Stimulated activated CD4-positive, alpha-beta T cell treated with anti-CD3 and anti-CD28 coated beads, Interleukin-12 subunit alpha, Interleukin-12 subunit beta, amount 100 ng/mL, for 24 hours (primary cell): Measurements from ENCODE around the gene AP5M1.
"Not testable (repeated sequence)": the region's sequence is repeated elsewhere in the genome, so short reads cannot be mapped to it uniquely, and the experiment has no call there.

Experiments
- DNase-seq, 2 experiments: peaks; one replicate each; pipeline ENCODE4 v3.0.0-alpha.2; 2020; ENCODE audit warnings: low read depth in 2 of 2

Gene AP5M1

GRCh38 chr14:57291692-57292647 lies 23.2 kb downstream of the AP5M1 start:
- no peak for DNase-seq

DNA sequence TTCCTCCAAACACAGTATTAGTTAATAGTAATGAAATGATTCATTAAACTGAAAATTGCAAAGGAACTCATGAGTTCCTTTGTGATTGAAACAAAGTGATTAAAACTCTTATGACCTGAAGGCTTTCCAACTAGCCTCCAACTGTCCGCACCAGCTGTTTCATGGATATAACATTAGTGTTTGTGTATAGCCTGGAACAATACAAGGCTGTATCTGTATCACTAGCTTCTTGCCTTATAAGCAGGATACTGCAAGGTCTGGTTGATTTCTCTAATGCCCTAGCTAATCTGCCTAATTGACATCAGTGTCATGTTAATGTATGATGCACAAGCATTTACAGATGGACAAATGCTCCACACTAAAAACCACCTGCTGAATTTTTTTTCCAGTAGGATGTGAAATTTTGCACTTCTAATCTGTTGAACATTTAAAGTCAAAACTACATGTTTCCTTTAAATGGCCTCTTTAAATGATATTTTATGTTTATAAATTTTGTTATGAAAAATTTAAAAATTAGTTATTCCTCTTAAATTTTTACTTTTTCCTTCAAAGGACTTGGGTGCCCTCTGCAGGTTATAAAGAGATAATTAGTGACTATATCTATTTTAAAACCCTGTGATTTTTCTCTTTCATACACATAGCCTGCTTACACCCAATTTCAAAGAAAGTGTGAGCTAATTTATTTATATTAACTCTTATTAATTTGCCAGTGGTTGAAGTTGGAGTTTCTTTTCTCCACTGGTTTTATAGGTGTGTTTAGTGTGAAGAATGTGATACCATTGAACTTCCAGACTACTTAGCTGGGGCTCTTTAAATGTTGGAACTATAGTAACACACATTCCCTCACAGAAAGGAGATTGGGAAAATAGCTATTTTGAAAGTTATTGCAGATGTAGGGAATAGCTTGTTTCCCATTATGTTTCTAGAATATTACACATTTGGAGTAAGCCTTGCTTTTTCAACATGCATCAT lies 25.4 kb downstream of the AP5M1 start:
- DNase-seq = no peak

- no peak for DNase-seq
These were observed 26.5 kb downstream of the AP5M1 start for GRCh38 chr14:57295239-57295638.

DNA sequence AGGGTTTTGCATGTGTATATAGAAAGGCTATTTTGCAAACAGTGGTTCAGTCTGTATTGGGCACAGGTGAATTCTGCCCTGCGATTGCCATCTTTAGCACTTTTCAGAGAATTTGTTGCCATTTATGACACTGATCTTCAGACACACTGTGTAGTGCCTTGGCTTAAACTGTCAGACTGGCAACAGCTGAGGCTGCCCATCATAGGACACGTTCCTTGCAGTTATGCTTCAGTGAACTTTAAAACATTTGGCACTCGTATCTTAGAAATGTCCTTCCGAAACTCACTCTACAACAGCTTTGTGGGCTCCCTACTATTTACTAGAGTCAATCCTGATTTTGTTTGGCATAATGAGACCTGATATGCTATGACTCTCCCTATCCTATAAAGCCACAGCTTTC lies 29.1 kb downstream of the AP5M1 start:
- DNase-seq = no peak

DNA sequence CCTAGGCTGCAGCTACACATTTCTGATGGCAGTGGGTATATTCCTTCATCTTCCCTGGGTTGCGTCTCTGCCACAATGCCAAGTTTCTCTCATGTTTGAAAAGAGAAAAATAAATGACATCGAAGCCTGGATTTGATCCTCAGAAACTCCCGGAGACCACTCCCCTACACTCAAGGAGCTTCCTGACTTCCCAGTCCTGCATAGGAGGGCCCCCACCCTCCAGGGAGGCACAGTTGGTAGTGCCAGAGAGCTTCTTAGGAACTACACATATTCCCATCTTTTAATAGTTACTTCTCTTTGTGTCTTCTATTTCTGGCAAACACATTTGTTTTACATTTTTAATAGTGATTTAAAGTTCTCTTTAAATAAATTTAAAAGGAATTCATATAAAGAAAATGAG lies 30.7 kb downstream of the AP5M1 start:
- no peak for DNase-seq

- DNase-seq = no peak
These were observed 34.1 kb downstream of the AP5M1 start for GRCh38 chr14:57302883-57303282.

DNA sequence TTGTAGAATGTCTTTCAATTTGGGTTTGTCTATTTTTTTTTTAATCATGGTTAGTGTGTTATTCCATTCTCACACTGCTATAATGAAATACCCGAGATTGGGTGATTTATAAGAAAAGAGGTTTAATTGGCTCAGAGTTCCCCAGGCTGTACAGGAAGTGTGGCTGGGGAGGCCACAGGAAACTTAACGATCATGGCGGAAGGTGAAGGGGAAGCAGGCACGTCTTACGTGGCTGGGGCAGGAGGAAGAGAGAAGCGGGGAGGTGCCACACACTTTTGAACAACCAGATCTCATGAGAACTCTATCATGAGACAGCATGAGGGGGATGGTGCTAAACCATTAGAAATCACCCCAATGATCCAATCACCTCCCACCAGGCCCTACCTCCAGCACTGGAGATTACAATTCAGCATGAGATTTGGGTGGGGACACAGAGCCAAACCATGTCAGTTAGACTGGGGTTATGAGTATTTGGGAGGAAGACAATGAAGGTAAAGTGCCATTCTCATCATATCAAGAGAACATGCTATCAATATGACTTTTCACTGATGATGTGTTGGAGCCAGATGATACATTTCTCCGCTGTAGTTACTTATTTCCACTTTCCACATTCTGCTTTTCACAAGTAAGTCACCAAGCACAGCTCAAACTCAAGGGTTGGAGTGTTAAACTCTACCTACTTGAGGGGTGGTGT lies 45.8 kb downstream of the AP5M1 start:
- no peak for DNase-seq

- DNase-seq = peak; percentile 29 to 68
These were observed 48.6 kb downstream of the AP5M1 start for GRCh38 chr14:57317248-57317833.

DNA sequence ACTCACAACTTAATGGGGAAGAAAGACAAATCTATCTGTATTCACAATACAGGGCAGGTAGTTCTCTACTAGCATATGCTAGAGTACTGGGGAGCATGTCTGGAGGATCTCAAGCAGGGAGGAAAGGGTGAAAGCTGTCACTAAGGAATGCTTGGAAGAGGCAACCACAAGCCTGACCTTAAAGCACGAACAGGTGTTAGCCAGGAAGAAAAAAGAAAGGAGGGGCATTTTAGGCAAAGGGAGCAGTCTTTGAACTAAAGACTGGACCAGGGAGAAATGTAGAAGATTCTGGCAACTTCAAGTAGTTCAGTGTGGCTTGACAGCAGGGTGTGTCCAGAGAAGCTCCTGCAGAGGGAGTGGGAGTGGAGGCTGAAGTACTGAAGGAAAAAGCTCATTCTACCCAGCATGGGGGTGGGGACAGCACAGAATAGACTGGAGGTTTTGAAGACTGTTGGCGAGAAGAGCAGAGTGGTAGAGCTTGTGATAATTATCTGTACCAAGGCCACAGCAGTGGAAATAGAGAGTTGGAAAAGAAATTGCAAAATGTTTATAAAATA lies 50.9 kb downstream of the AP5M1 start:
- DNase-seq = no peak

GRCh38 chr14:57323721-57324120 lies 55.0 kb downstream of the AP5M1 start:
- no peak for DNase-seq

DNA sequence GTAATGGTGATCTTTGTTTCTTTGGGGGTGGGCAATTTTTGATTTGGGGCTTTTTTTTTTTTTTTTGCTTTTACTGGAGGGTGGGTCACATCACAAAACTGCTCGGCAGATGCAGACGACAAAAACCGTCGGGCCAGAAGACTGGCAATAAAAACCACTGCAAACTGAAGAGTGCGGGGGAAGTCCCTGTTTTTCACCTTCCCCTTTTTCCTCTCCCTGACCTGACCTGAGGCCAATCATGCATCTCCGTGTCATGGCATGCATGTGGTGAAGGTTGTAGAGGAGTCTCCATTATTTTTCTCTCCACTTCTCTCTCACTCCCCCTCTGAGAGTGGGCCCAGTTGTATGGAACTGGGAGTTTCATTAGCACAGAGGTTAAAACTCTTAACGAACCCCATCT lies 57.5 kb downstream of the AP5M1 start:
- DNase-seq = no peak

DNA sequence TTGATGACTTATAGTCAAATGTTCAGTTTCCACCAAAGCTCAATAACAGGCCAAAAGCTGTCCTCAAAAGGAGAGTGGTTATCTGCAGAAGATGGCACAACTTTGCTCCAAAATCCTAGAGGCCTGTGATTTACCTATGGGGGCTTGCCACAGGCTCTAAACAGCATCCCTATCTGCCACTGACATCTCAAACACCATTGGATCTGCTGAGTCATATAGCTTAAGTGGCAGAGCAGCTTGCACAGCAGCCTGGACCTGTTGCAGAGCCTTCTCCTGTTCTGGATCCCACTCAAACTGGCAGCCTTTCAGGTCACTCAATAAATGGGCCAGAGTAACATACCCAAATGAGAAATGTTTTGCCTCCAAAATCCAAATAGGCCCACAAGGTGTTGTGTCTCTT lies 61.1 kb downstream of the AP5M1 start:
- no peak for DNase-seq

- DNase-seq = not testable (repeated sequence)
These were observed 63.7 kb downstream of the AP5M1 start for GRCh38 chr14:57332475-57332874.

DNA sequence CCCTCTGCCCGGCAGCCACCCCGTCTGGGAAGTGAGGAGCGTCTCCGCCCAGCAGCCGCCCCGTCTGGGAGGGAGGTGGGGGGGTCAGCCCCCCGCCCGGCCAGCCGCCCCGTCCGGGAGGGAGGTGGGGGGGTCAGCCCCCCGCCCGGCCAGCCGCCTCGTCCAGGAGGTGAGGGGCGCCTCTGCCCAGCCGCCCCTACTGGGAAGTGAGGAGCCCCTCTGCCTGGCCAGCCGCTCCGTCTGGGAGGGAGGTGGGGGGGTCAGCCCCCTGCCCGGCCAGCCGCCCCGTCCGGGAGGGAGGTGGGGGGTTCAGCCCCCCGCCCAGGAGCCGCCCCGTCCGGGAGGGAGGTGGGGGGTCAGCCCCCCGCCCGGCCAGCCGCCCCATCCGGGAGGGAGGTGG lies 65.0 kb downstream of the AP5M1 start:
- not testable (repeated sequence) for DNase-seq

DNA sequence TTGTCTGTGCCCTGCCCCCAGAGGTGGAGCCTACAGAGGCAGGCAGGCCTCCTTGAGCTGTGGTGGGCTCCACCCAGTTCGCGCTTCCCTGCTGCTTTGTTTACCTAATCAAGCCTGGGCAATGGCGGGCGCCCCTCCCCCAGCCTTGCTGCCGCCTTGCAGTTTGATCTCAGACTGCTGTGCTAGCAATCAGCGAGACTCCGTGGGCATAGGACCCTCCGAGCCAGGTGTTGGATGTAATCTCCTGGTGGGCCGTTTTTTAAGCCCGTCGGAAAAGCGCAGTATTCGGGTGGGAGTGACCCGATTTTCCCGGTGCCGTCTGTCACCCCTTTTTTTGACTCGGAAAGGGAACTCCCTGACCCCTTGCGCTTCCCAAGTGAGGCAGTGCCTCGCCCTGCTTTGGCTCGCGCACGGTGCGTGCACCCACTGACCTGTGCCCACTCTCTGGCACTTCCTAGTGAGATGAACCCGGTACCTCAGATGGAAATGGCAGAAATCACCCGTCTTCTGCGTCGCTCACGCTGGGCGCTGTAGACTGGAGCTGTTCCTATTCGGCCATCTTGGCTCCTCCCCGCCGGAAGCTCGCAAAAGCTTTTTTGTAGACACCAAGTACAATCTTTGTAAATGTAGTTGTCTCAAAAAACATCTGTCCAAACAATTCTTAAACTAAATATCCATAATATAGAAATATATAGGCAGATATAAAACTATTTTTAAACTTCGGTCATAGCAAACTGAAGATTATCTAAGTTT lies 75.0 kb downstream of the AP5M1 start:
- not testable (repeated sequence) for DNase-seq

- DNase-seq = no peak
These were observed 76.3 kb downstream of the AP5M1 start for GRCh38 chr14:57345106-57345505.

- DNase-seq = no peak
These were observed 78.0 kb downstream of the AP5M1 start for GRCh38 chr14:57346741-57347140.
